Prostate gland (tissue), 2 donors: ENCODE data around the gene THRB. TPM values are rescaled to one million over a fixed set of nuclear protein-coding genes. Genes with fewer than 3 reads are reported as not detected.

ENCODE experiments used
- DNase-seq: peaks from one replicate; pipeline ENCODE4 v3.0.0-alpha.2; 2019; ENCODE audit warnings: low spot score
- H3K27ac ChIP-seq, 2 donors: fragments of 200-600 bp; sonication (generic); 2 replicates each; pipeline ENCODE4 v1.5.1; 2017 to 2019
- H3K27me3 ChIP-seq: fragments of 200-600 bp; sonication (generic); replicated peaks from 2 replicates; pipeline ENCODE4 v1.5.1; 2019; ENCODE audit not compliant: insufficient read depth
- H3K36me3 ChIP-seq, 2 donors: fragments of 200-600 bp; sonication (generic); 1 replicate in 1 of 2; 2 replicates in 1 of 2; pipeline versions ENCODE4 v1.5.1 to v1.8.1; 2017 to 2019
- H3K4me1 ChIP-seq: fragments of 200-600 bp; sonication (generic); replicated peaks from 2 replicates; pipeline ENCODE4 v1.5.1; 2019
- H3K4me3 ChIP-seq, 2 donors: fragments of 200-600 bp; sonication (generic); 2 replicates each; pipeline ENCODE4 v1.5.1; 2017 to 2019
- H3K9me3 ChIP-seq: fragments of 200-600 bp; sonication (generic); 2 replicates; pipeline ENCODE4 v1.5.1; 2017
- CTCF ChIP-seq, 4 experiments: fragments of 200-600 bp in 2 of 4; fragments of 450-650 bp in 2 of 4; sonication (generic) in 2 of 4; IDR thresholded peaks; 1 replicate in 3 of 4; 2 replicates in 1 of 4; pipeline ENCODE4 v1.5.1; 2016 to 2019; ENCODE audit warnings: antibody characterized with exemption in 4 of 4, mild to moderate bottlenecking in 2 of 4, moderate library complexity in 2 of 4
- POLR2A ChIP-seq: fragments of 450-650 bp; IDR thresholded peaks from one replicate; pipeline ENCODE4 v1.6.1; 2016; ENCODE audit warnings: antibody characterized with exemption, mild to moderate bottlenecking
- POLR2AphosphoS5 ChIP-seq: sonication (generic); formaldehyde crosslinking; IDR thresholded peaks from one replicate; pipeline ENCODE4 v1.6.1; 2017; ENCODE audit warnings: antibody characterized with exemption
- WGBS: methylation state at CpG from one replicate; pipeline ENCODE4 v1.1.5; 2018; 5-methylcytosine and 5-hydroxymethylcytosine counted together
- intact Hi-C: fragments of 100-400 bp; cut with DNase I; formaldehyde crosslinking; loops from one replicate; pipeline ENCODE4 v1.14.2; 2022
- total RNA-seq, 2 donors: library from RNA; depleted of rRNA; stranded (reverse); fragments of >200 nt; gene quantifications; one replicate each; pipeline ENCODE4 v1.1.0, GENCODE V29; 2016

Gene THRB
- total RNA-seq, 2 donors from 2014 or later = 13.0 to 39.6 TPM

- Histone ChIP-seq H3K27ac (no peak overlapping the region), H3K36me3 (no peaks in the 10 kb centered on the region), H3K27me3 (no peaks in the 10 kb centered on the region), H3K4me3 (no peak overlapping the region), H3K4me1 (no peaks in the 10 kb centered on the region), H3K9me3 (no peaks in the 10 kb centered on the region)
- TF ChIP-seq CTCF (IDR thresholded peaks at IDR 0.05) = no peak
- TF ChIP-seq POLR2AphosphoS5 = no peak
- no peak for TF ChIP-seq POLR2A
- 83% methylated on average over 1 of the region's 1 CpG for WGBS
- intact Hi-C loops = no loop called here
- no peak for DNase-seq
Measured at GRCh38 chr3:24462737-24463136, 31.9 kb downstream of the THRB start.

- intact Hi-C loops = no loop called here
- no peaks in the 10 kb centered on the region for H3K9me3 ChIP-seq
- no peak for TF ChIP-seq POLR2AphosphoS5
- no peak for TF ChIP-seq POLR2A
- no peak for TF ChIP-seq CTCF (IDR thresholded peaks at IDR 0.05)
- WGBS = 94% methylated on average over 2 of the region's 2 CpGs
- H3K27ac ChIP-seq = no peak overlapping the region
- H3K36me3 ChIP-seq = no peaks in the 10 kb centered on the region
- H3K4me1 ChIP-seq = no peaks in the 10 kb centered on the region
- no peak for DNase-seq
- no peak overlapping the region for H3K4me3 ChIP-seq
- H3K27me3 ChIP-seq = no peaks in the 10 kb centered on the region
Measured at GRCh38 chr3:24460974-24461373, 33.7 kb downstream of the THRB start.

- Histone ChIP-seq H3K27ac (no peak overlapping the region), H3K9me3 (no peaks in the 10 kb centered on the region), H3K4me1 (no peaks in the 10 kb centered on the region), H3K4me3 (no peak overlapping the region), H3K27me3 (no peaks in the 10 kb centered on the region), H3K36me3 (no peaks in the 10 kb centered on the region)
- TF ChIP-seq CTCF (IDR thresholded peaks at IDR 0.05) = no peak
- TF ChIP-seq POLR2A = no peak
- no peak for TF ChIP-seq POLR2AphosphoS5
- WGBS = 45% methylated on average over 2 of the region's 2 CpGs
- intact Hi-C loops = no loop called here
- DNase-seq = no peak
Measured at GRCh38 chr3:24457719-24458118, 36.9 kb downstream of the THRB start.

GRCh38 chr3:24454856-24455255 lies 39.8 kb downstream of the THRB start:
- WGBS = 72% methylated on average over 3 of the region's 3 CpGs
- no peaks in the 10 kb centered on the region for H3K9me3 ChIP-seq
- no peaks in the 10 kb centered on the region for H3K27me3 ChIP-seq
- no peak for DNase-seq
- H3K27ac ChIP-seq = no peak overlapping the region
- intact Hi-C loops = no loop called here
- H3K4me3 ChIP-seq = no peak overlapping the region
- H3K4me1 ChIP-seq = no peaks in the 10 kb centered on the region
- no peak for TF ChIP-seq POLR2A
- TF ChIP-seq POLR2AphosphoS5 = no peak
- no peak for TF ChIP-seq CTCF (IDR thresholded peaks at IDR 0.05)
- no peaks in the 10 kb centered on the region for H3K36me3 ChIP-seq

GRCh38 chr3:24454393-24454792 lies 40.3 kb downstream of the THRB start:
- Histone ChIP-seq H3K36me3 (no peaks in the 10 kb centered on the region), H3K27ac (no peak overlapping the region), H3K27me3 (no peaks in the 10 kb centered on the region), H3K4me1 (no peaks in the 10 kb centered on the region), H3K9me3 (no peaks in the 10 kb centered on the region), H3K4me3 (no peak overlapping the region)
- intact Hi-C loops = no loop called here
- TF ChIP-seq CTCF (IDR thresholded peaks at IDR 0.05) (no peak), POLR2AphosphoS5 (no peak), POLR2A (no peak)
- no peak for DNase-seq
